ELF-1 (cell line): ENCODE results near the gene SMIM1.

ENCODE experiments used
- DNase-seq: peaks from one replicate; pipeline ENCODE4 v3.0.0-alpha.2; 2016; ENCODE audit warnings: low read depth, low spot score

Gene SMIM1

GRCh38 chr1:3756394-3756793 is 16.2 kb upstream of the SMIM1 start:
- no peak for DNase-seq

- no peak for DNase-seq
Observed at GRCh38 chr1:3759164-3759563, 13.4 kb upstream of the SMIM1 start.

- no peak for DNase-seq
Observed at GRCh38 chr1:3759796-3760195, 12.8 kb upstream of the SMIM1 start.

- no peak for DNase-seq
Observed at GRCh38 chr1:3761296-3762010, 11.1 kb upstream of the SMIM1 start.

GRCh38 chr1:3762151-3762872 is 10.2 kb upstream of the SMIM1 start:
- DNase-seq: no peak

GRCh38 chr1:3762873-3763228 is 9.7 kb upstream of the SMIM1 start:
- DNase-seq: no peak

GRCh38 chr1:3763351-3764125 is 9.0 kb upstream of the SMIM1 start:
- no peak for DNase-seq

- DNase-seq: no peak
Observed at GRCh38 chr1:3767328-3767925, 5.1 kb upstream of the SMIM1 start.

- no peak for DNase-seq
Observed at GRCh38 chr1:3768811-3769390, 3.6 kb upstream of the SMIM1 start.

- no peak for DNase-seq
Observed at GRCh38 chr1:3770047-3770765, 2.3 kb upstream of the SMIM1 start.

GRCh38 chr1:3771108-3772026 is 1.2 kb upstream of the SMIM1 start:
- DNase-seq: peak; percentile 38

- DNase-seq: peak; percentile 67
Observed at GRCh38 chr1:3772027-3772714, 378 bp upstream of the SMIM1 start.

- DNase-seq: peak; percentile 74
Observed at GRCh38 chr1:3773572-3774275, 1.2 kb downstream of the SMIM1 start.

GRCh38 chr1:3774276-3774945 is 1.9 kb downstream of the SMIM1 start:
- DNase-seq: peak; percentile 21

GRCh38 chr1:3774946-3775489 is 2.5 kb downstream of the SMIM1 start:
- DNase-seq: peak; percentile 33

GRCh38 chr1:3775490-3776230 is 3.1 kb downstream of the SMIM1 start:
- peak; percentile 73 for DNase-seq
